HEK293 (cell line): ENCODE data around the gene NEU4.

ENCODE experiments used
- CTCF ChIA-PET: fragments of 350-600 bp; formaldehyde crosslinking; extraction: SDS; loops from one replicate; lab custom pipeline; 2021; ENCODE audit warnings: antibody characterized with exemption; lab: Yijun Ruan, JAX
- POLR2A ChIA-PET: fragments of 300-600 bp; formaldehyde crosslinking; extraction: SDS; loops from one replicate; lab custom pipeline; 2020; ENCODE audit warnings: antibody characterized with exemption, inconsistent platforms; lab: Yijun Ruan, JAX
- H3K27ac ChIP-seq: fragments of 200-500 bp; sonication (Bioruptor generic); 2 replicates; pipeline ENCODE4 v1.5.1; 2014; ENCODE audit warnings: low read depth, low read length, control low read depth, inconsistent platforms; ENCODE audit errors: extremely low read depth
- H3K36me3 ChIP-seq, 2 experiments: fragments of 200-500 bp in 1 of 2; sonication (Bioruptor generic) in 1 of 2; 1 replicate in 1 of 2; 2 replicates in 1 of 2; pipeline ENCODE4 v1.5.1; 2014 to 2017; ENCODE audit warnings: inconsistent platforms in 2 of 2, low read length in 2 of 2; ENCODE audit not compliant: control insufficient read depth in 2 of 2, insufficient read depth in 1 of 2
- H3K4me1 ChIP-seq: fragments of 200-500 bp; sonication (Bioruptor generic); 2 replicates; pipeline ENCODE4 v1.5.1; 2014; ENCODE audit warnings: mild to moderate bottlenecking, low read length, inconsistent platforms; ENCODE audit not compliant: control insufficient read depth, insufficient read depth
- H3K4me3 ChIP-seq: 2 replicates; pipeline ENCODE4 v1.5.1; 2011; ENCODE audit warnings: low read depth, mild to moderate bottlenecking, control low read depth, low read length, moderate library complexity
- H3K9me3 ChIP-seq: fragments of 200-500 bp; sonication (Bioruptor generic); 2 replicates; pipeline ENCODE4 v1.5.1; 2014; ENCODE audit warnings: low read depth, low read length, inconsistent platforms; ENCODE audit not compliant: control insufficient read depth, insufficient read depth
- ELK4 ChIP-seq: IDR thresholded peaks from 2 replicates; pipeline ENCODE4 v1.6.1; 2011; ENCODE audit warnings: mild to moderate bottlenecking, low read depth, low read length, borderline replicate concordance
- GLIS1 ChIP-seq: fragments of 450-650 bp; formaldehyde crosslinking; IDR thresholded peaks from 2 replicates; pipeline ENCODE4 v1.5.1; 2016; ENCODE audit warnings: missing biosample characterization, missing genetic modification characterization
- INSM2 ChIP-seq: fragments of 450-650 bp; formaldehyde crosslinking; IDR thresholded peaks from 2 replicates; pipeline ENCODE4 v1.5.1; 2016; ENCODE audit warnings: missing biosample characterization, missing genetic modification characterization
- PATZ1 ChIP-seq: fragments of 450-650 bp; formaldehyde crosslinking; IDR thresholded peaks from 2 replicates; pipeline ENCODE4 v1.5.1; 2016; ENCODE audit warnings: missing biosample characterization, missing genetic modification characterization
- REST ChIP-seq: fragments of 450-650 bp; formaldehyde crosslinking; IDR thresholded peaks from 2 replicates; pipeline ENCODE4 v1.5.1; 2016; ENCODE audit warnings: missing biosample characterization, missing genetic modification characterization
- YY2 ChIP-seq: fragments of 450-650 bp; formaldehyde crosslinking; IDR thresholded peaks from 2 replicates; pipeline ENCODE4 v1.5.1; 2016; ENCODE audit warnings: missing biosample characterization, missing genetic modification characterization
- ZBTB21 ChIP-seq: fragments of 450-650 bp; formaldehyde crosslinking; IDR thresholded peaks from 2 replicates; pipeline ENCODE4 v1.5.1; 2017; ENCODE audit warnings: missing biosample characterization, missing genetic modification characterization
- ZFP3 ChIP-seq: fragments of 450-650 bp; formaldehyde crosslinking; IDR thresholded peaks from 2 replicates; pipeline ENCODE4 v1.5.1; 2016; ENCODE audit warnings: low read depth, missing biosample characterization, missing genetic modification characterization
- ZNF114 ChIP-seq: fragments of 450-650 bp; formaldehyde crosslinking; IDR thresholded peaks from 2 replicates; pipeline ENCODE4 v1.5.0; 2017; ENCODE audit warnings: missing biosample characterization, missing genetic modification characterization
- ZNF121 ChIP-seq: fragments of 450-650 bp; formaldehyde crosslinking; IDR thresholded peaks from 2 replicates; pipeline ENCODE4 v1.5.1; 2016; ENCODE audit warnings: missing biosample characterization, missing genetic modification characterization
- ZNF146 ChIP-seq: fragments of 450-650 bp; formaldehyde crosslinking; IDR thresholded peaks from 2 replicates; pipeline ENCODE4 v1.5.1; 2016; ENCODE audit warnings: missing biosample characterization, missing genetic modification characterization
- ZNF157 ChIP-seq: fragments of 450-650 bp; formaldehyde crosslinking; IDR thresholded peaks from 2 replicates; pipeline ENCODE4 v1.5.1; 2016; ENCODE audit warnings: missing biosample characterization, missing genetic modification characterization
- ZNF211 ChIP-seq: fragments of 450-650 bp; formaldehyde crosslinking; IDR thresholded peaks from 2 replicates; pipeline ENCODE4 v1.5.1; 2016; ENCODE audit warnings: low read depth, missing biosample characterization, missing genetic modification characterization
- ZNF292 ChIP-seq: fragments of 450-650 bp; formaldehyde crosslinking; IDR thresholded peaks from 2 replicates; pipeline ENCODE4 v1.5.1; 2016; ENCODE audit warnings: low read depth, missing biosample characterization, missing genetic modification characterization, borderline replicate concordance
- ZNF514 ChIP-seq: fragments of 450-650 bp; formaldehyde crosslinking; IDR thresholded peaks from 2 replicates; pipeline ENCODE4 v1.5.1; 2016; ENCODE audit warnings: missing biosample characterization, missing genetic modification characterization
- ZNF580 ChIP-seq: fragments of 450-650 bp; formaldehyde crosslinking; IDR thresholded peaks from 2 replicates; pipeline ENCODE4 v1.5.1; 2016; ENCODE audit warnings: missing biosample characterization, missing genetic modification characterization
- ZXDB ChIP-seq: fragments of 450-650 bp; formaldehyde crosslinking; IDR thresholded peaks from 2 replicates; pipeline ENCODE4 v1.5.1; 2016; ENCODE audit warnings: missing biosample characterization, missing genetic modification characterization

The NEU4 gene

GRCh38 chr2:241841181-241842066 lies 32.4 kb downstream of the NEU4 start:
- POLR2A ChIA-PET: interaction anchor here (1.2 kb wide), 1 partner anchor 155 kb away, joined by 4 read pairs; the partner anchor contains the start of gene DTYMK
- Histone ChIP-seq H3K4me1 (no peaks in the 10 kb centered on the region), H3K4me3 (no peak overlapping the region), H3K27ac (no peak overlapping the region), H3K36me3 (no peaks in the 10 kb centered on the region), H3K9me3 (no peaks in the 10 kb centered on the region)
- CTCF ChIA-PET: interaction anchor here (0.6 kb wide), 1 partner anchor 162 kb away, joined by 3 read pairs; no protein-coding TSS in a partner anchor
- TF ChIP-seq ZNF146 (tag by site-specific recombination) (no peak), ZNF121 (tag by site-specific recombination) (no peak), GLIS1 (no peak), ZNF514 (tag by site-specific recombination) (no peak), REST (tag by site-specific recombination) (no peak), ZNF114 (no peak), INSM2 (tag by site-specific recombination) (no peak), ZNF157 (no peak), PATZ1 (tag by site-specific recombination) (no peak), ZFP3 (tag by site-specific recombination) (no peak), ZXDB (tag by site-specific recombination) (no peak), ELK4 (no peak), ZNF211 (tag by site-specific recombination) (no peak), ZBTB21 (tag by site-specific recombination) (no peak), ZNF292 (tag by site-specific recombination) (no peak), YY2 (tag by site-specific recombination) (no peak), ZNF580 (tag by site-specific recombination) (no peak)
